HepG2 (cell line): ENCODE measurements around the gene SND1. TPM values are rescaled to one million over a fixed set of nuclear protein-coding genes. Genes with fewer than 3 reads are reported as not detected.

Experiments
- ATAC-seq: fragments of 200-7000 bp; cut with Tn5 transposase; 3 replicates; pipeline ENCODE4 v1.9.1; 2020; ENCODE audit warnings: mild to moderate bottlenecking, moderate library complexity
- BruUV-seq: library from RNA; stranded (reverse); fragments of 400-500 nt; replicated peaks from 2 replicates; lab custom pipeline; 2021; lab: Mats Ljungman, UMichigan
- CTCF ChIA-PET: fragments of 300-600 bp; formaldehyde crosslinking; extraction: SDS; loops from one replicate; lab custom pipeline; 2021; ENCODE audit warnings: low total read pairs, inconsistent platforms, low intra/inter-chr PET ratio; lab: Yijun Ruan, JAX
- POLR2A ChIA-PET: fragments of 350-600 bp; sonication (Branson Sonifier 250); formaldehyde crosslinking; loops from one replicate; lab custom pipeline; 2020; ENCODE audit warnings: antibody characterized with exemption, inconsistent platforms; lab: Yijun Ruan, JAX
- DNase-seq: peaks from one replicate; pipeline ENCODE4 v3.0.0-alpha.2; 2015; ENCODE audit warnings: low spot score
- FAIRE-seq: peaks from 3 replicates; lab custom pipeline; 2011; peaks lifted over from hg19 to GRCh38; lab: Jason Lieb, UNC
- H2AFZ ChIP-seq: one replicate; pipeline ENCODE4 v1.6.1; 2011; ENCODE audit warnings: low read length, inconsistent platforms
- H3K27ac ChIP-seq: fragments of 300-600 bp; 3 replicates; pipeline ENCODE4 v1.8.0; 2011; ENCODE audit warnings: mixed run types, mild to moderate bottlenecking, mixed read lengths, low read length, inconsistent platforms; ENCODE audit not compliant: insufficient read depth; ENCODE audit errors: extremely low read length
- H3K27me3 ChIP-seq, 2 experiments: fragments of 200-600 bp in 1 of 2; 2 replicates in 1 of 2; 3 replicates in 1 of 2; pipeline versions ENCODE4 v1.6.0 to v1.8.0; 2011; ENCODE audit warnings: low read length in 2 of 2, mild to moderate bottlenecking in 2 of 2, moderate library complexity in 2 of 2, inconsistent platforms in 1 of 2; ENCODE audit not compliant: insufficient read depth in 2 of 2, control insufficient read depth in 1 of 2
- H3K36me3 ChIP-seq, 2 experiments: fragments of 200-600 bp in 1 of 2; replicated peaks in 1 of 2; 2 replicates in 1 of 2; 3 replicates in 1 of 2; pipeline versions ENCODE4 v1.5.1 to v1.8.0; 2011; ENCODE audit warnings: low read length in 2 of 2, inconsistent platforms in 1 of 2; ENCODE audit not compliant: insufficient read depth in 2 of 2, control insufficient read depth in 1 of 2
- H3K4me1 ChIP-seq: 2 replicates; pipeline ENCODE4 v1.5.1; 2012; ENCODE audit warnings: low read length, inconsistent platforms; ENCODE audit not compliant: insufficient read depth
- H3K4me2 ChIP-seq: 2 replicates; pipeline ENCODE4 v1.6.0; 2011; ENCODE audit warnings: low read depth, low read length, inconsistent platforms
- H3K4me3 ChIP-seq, 3 experiments: fragments of 200-600 bp in 1 of 3; sonication (generic), shearing (Covaris generic) in 1 of 3; replicated peaks in 1 of 3; 2 replicates each; pipeline ENCODE4 v1.5.1; 2011 to 2016; ENCODE audit warnings: low read length in 3 of 3, inconsistent platforms in 2 of 3, low read depth in 2 of 3, mild to moderate bottlenecking in 2 of 3, control low read depth in 1 of 3, mixed read lengths in 1 of 3; ENCODE audit not compliant: insufficient read depth in 1 of 3
- H3K79me2 ChIP-seq: one replicate; pipeline ENCODE4 v1.6.1; 2011; ENCODE audit warnings: low read length, inconsistent platforms; ENCODE audit not compliant: insufficient read depth
- H3K9ac ChIP-seq: 2 replicates; pipeline ENCODE4 v1.6.0; 2011; ENCODE audit warnings: mild to moderate bottlenecking, low read depth, low read length, inconsistent platforms; ENCODE audit not compliant: insufficient read depth
- H3K9me3 ChIP-seq: 2 replicates; pipeline ENCODE4 v1.5.1; 2012; ENCODE audit warnings: mild to moderate bottlenecking, low read length
- H4K20me1 ChIP-seq: 2 replicates; pipeline ENCODE4 v1.6.0; 2011; ENCODE audit warnings: inconsistent platforms, mild to moderate bottlenecking, low read length, moderate library complexity; ENCODE audit not compliant: insufficient read depth
- ARID2 ChIP-seq: sonication (generic); formaldehyde crosslinking; IDR thresholded peaks from 2 replicates; pipeline ENCODE4 v1.8.1; 2022; ENCODE audit warnings: mild to moderate bottlenecking, missing genetic modification reagents, borderline replicate concordance
- ATF6 ChIP-seq: sonication (generic); formaldehyde crosslinking; conservative IDR thresholded peaks from 2 replicates; pipeline ENCODE4 v1.4.0; 2020; ENCODE audit warnings: missing genetic modification reagents
- KDM5B ChIP-seq: sonication (generic); formaldehyde crosslinking; IDR thresholded peaks from 2 replicates; pipeline ENCODE4 v1.4.0; 2020; ENCODE audit warnings: missing genetic modification reagents, mild to moderate bottlenecking, borderline replicate concordance
- SMARCE1 ChIP-seq: fragments of 450-650 bp; IDR thresholded peaks from 2 replicates; pipeline ENCODE4 v1.6.1; 2017; ENCODE audit warnings: borderline replicate concordance
- TAF15 ChIP-seq: fragments of 200-400 bp; formaldehyde crosslinking; IDR thresholded peaks from one replicate; pipeline ENCODE4 v1.6.1; 2018; ENCODE audit warnings: mild to moderate bottlenecking, low read depth, low read length; ENCODE audit not compliant: poor library complexity, severe bottlenecking
- WGBS: methylation state at CpG from one replicate; pipeline ENCODE4 v1.1.6; 2017; ENCODE audit warnings: low lambda C conversion rate; 5-methylcytosine and 5-hydroxymethylcytosine counted together
- in situ Hi-C: cut with HindIII; loops from 2 replicates; pipeline ENCODE4 v1.10.0; 2017; ENCODE audit warnings: low pct_unique_long_range_greater_than_20kb; ENCODE audit not compliant: extremely low pct_ligation_motif_present
- intact Hi-C: fragments of 100-400 bp; cut with micrococcal nuclease; formaldehyde crosslinking; loops from one replicate; pipeline ENCODE4 v1.10.0; 2022; ENCODE audit not compliant: unreplicated experiment
- polyA plus RNA-seq, 8 experiments: library from polyadenylated mRNA; depleted of rRNA in 3 of 8; stranded (reverse) in 7 of 8; unstranded in 1 of 8; fragments of >200 nt; fragmentation: Illumina TruSeq in 4 of 8; extraction: Trizol in 4 of 8; gene quantifications; 2 replicates each; pipeline versions ENCODE4 v1.2.1 to v1.2.3, GENCODE V29; 2011 to 2016; ENCODE audit warnings: low read depth in 4 of 8, missing spikeins in 1 of 8, mixed read lengths in 1 of 8; ENCODE audit not compliant: insufficient read depth in 1 of 8
- total RNA-seq, 5 experiments: library from RNA; depleted of rRNA; stranded (reverse); fragments of >200 nt; fragmentation: Illumina TruSeq; extraction: Trizol; gene quantifications; 2 replicates each; pipeline ENCODE4 v1.2.3, GENCODE V29; 2016; ENCODE audit warnings: low read depth in 1 of 5
- TF ChIP-seq, protein P1 (sequence below): sonication (generic); formaldehyde crosslinking; IDR thresholded peaks from 2 replicates; pipeline ENCODE4 v1.4.0; 2020; ENCODE audit warnings: mild to moderate bottlenecking, missing genetic modification reagents, borderline replicate concordance

SND1 gene
- total and polyA plus RNA-seq, 2 of the 13 experiments (the other 11 are each of a cell fraction or from before 2014, with no cell fraction given): 110 to 182 TPM

GRCh38 chr7:127776776-127777386 lies 124.9 kb downstream of the SND1 start:
- FAIRE-seq (no peak), ATAC-seq (no peak), DNase-seq (no peak)
- WGBS: 96% methylated on average over 1 of the region's 1 CpG
- in situ Hi-C loops (no loop called here), intact Hi-C loops (no loop called here)
- no peak overlapping the region for H3K4me2 ChIP-seq
- no TSS peak for BruUV-seq
- H3K27ac ChIP-seq: no peak overlapping the region
- no peak overlapping the region for H3K4me3 ChIP-seq
- TF ChIP-seq, protein P1, sequence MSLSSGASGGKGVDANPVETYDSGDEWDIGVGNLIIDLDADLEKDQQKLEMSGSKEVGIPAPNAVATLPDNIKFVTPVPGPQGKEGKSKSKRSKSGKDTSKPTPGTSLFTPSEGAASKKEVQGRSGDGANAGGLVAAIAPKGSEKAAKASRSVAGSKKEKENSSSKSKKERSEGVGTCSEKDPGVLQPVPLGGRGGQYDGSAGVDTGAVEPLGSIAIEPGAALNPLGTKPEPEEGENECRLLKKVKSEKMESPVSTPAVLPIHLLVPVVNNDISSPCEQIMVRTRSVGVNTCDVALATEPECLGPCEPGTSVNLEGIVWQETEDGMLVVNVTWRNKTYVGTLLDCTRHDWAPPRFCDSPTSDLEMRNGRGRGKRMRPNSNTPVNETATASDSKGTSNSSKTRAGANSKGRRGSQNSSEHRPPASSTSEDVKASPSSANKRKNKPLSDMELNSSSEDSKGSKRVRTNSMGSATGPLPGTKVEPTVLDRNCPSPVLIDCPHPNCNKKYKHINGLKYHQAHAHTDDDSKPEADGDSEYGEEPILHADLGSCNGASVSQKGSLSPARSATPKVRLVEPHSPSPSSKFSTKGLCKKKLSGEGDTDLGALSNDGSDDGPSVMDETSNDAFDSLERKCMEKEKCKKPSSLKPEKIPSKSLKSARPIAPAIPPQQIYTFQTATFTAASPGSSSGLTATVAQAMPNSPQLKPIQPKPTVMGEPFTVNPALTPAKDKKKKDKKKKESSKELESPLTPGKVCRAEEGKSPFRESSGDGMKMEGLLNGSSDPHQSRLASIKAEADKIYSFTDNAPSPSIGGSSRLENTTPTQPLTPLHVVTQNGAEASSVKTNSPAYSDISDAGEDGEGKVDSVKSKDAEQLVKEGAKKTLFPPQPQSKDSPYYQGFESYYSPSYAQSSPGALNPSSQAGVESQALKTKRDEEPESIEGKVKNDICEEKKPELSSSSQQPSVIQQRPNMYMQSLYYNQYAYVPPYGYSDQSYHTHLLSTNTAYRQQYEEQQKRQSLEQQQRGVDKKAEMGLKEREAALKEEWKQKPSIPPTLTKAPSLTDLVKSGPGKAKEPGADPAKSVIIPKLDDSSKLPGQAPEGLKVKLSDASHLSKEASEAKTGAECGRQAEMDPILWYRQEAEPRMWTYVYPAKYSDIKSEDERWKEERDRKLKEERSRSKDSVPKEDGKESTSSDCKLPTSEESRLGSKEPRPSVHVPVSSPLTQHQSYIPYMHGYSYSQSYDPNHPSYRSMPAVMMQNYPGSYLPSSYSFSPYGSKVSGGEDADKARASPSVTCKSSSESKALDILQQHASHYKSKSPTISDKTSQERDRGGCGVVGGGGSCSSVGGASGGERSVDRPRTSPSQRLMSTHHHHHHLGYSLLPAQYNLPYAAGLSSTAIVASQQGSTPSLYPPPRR (CRISPR knock-in tag): no peak
- TF ChIP-seq ARID2 (CRISPR knock-in tag): no peak
- no peak for TF ChIP-seq TAF15
- no peak for TF ChIP-seq ATF6 (CRISPR knock-in tag)
- no peak for TF ChIP-seq SMARCE1
- TF ChIP-seq KDM5B (CRISPR knock-in tag): no peak
- POLR2A ChIA-PET: no interaction called here
- no peaks in the 10 kb centered on the region for H3K27me3 ChIP-seq
- no peak overlapping the region for H2AFZ ChIP-seq
- CTCF ChIA-PET: no interaction called here
- H3K9ac ChIP-seq: no peak overlapping the region
- H3K36me3 ChIP-seq: peaks cover 0 to 7% of the 10 kb centered on the region in 2 experiments; a peak in 4 of 5 replicates
- H3K79me2 ChIP-seq: peaks cover 12% of the 10 kb centered on the region
- H4K20me1 ChIP-seq: no peaks in the 10 kb centered on the region; the same call in 1 of the 2 replicates
- peaks cover 6% of the 10 kb centered on the region; the same call in 1 of the 2 replicates for H3K4me1 ChIP-seq
- no peaks in the 10 kb centered on the region for H3K9me3 ChIP-seq
